ENCODE data around the gene TCERG1L. TPM values are rescaled to one million over a fixed set of nuclear protein-coding genes. Genes with fewer than 3 reads are reported as not detected.
"Not testable (repeated sequence)": the region's sequence is repeated elsewhere in the genome, so short reads cannot be mapped to it uniquely, and the experiment has no call there.

The TCERG1L gene
- total RNA-seq, 1 experiment from 2014 or later: not detected

DNA sequence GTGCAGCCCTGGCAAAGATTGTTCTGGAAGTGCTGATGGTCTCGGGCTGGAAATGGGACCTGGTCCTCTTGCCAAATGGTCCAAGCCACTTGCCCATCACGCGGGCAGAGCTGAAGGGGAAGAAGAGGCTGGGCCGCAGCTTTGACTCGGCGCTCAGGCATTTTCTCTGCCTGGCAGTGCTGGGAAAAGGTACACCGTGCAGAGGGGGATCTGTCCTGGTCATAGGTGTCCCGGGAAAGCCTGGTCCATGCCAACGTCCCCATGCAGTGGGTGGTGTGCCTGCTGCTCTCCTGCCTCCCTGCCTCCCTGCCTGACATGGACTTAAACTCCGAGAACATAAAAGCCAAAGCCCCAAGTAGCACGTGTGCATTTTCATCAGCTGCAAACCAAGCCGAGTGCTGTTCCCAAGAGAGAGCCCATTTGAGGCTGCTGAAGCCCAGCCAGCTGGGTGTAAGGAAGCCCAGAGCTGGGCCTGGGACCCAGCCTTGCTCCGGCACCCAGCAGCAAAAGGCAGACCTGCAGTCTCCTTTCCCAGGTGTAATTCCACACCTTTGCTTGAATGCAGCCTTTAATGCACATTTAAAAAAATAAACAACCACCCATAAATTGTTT, 72.7 kb downstream of the TCERG1L start:
- H3K4me1 ChIP-seq (replicated peaks; ENCODE audit: insufficient read depth): no peaks in the 10 kb centered on the region
- ChIA-PET POLR2A (ENCODE audit: unreplicated experiment) (no interaction called here), CTCF (no interaction called here)
- no peaks in the 10 kb centered on the region for H3K36me3 ChIP-seq (ENCODE audit: low read depth)
- no peaks in the 10 kb centered on the region for H3K9me3 ChIP-seq (ENCODE audit: insufficient read depth, low read depth)
- H3K4me3 ChIP-seq: no peak overlapping the region
- DNase-seq: no peak
- no peak overlapping the region for H3K27ac ChIP-seq
- no peak overlapping the region for H3K4me2 ChIP-seq
- BruUV-seq (replicated peaks): no TSS peak
- H3K27me3 ChIP-seq (ENCODE audit: insufficient read depth, low read depth): peaks cover 64% of the 10 kb centered on the region
- no peaks in the 10 kb centered on the region for H3K9me2 ChIP-seq (ENCODE audit: insufficient read depth)
- no peaks in the 10 kb centered on the region for H3F3A ChIP-seq (ENCODE audit: insufficient read depth, low read depth)
- intact Hi-C loops (cut with micrococcal nuclease; ENCODE audit: unreplicated experiment): no loop called here
- H4K20me1 ChIP-seq (ENCODE audit: insufficient read depth): no peaks in the 10 kb centered on the region
- H3K79me2 ChIP-seq (ENCODE audit: low read depth): no peaks in the 10 kb centered on the region
- TF ChIP-seq, protein P1, sequence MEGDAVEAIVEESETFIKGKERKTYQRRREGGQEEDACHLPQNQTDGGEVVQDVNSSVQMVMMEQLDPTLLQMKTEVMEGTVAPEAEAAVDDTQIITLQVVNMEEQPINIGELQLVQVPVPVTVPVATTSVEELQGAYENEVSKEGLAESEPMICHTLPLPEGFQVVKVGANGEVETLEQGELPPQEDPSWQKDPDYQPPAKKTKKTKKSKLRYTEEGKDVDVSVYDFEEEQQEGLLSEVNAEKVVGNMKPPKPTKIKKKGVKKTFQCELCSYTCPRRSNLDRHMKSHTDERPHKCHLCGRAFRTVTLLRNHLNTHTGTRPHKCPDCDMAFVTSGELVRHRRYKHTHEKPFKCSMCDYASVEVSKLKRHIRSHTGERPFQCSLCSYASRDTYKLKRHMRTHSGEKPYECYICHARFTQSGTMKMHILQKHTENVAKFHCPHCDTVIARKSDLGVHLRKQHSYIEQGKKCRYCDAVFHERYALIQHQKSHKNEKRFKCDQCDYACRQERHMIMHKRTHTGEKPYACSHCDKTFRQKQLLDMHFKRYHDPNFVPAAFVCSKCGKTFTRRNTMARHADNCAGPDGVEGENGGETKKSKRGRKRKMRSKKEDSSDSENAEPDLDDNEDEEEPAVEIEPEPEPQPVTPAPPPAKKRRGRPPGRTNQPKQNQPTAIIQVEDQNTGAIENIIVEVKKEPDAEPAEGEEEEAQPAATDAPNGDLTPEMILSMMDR (conservative IDR thresholded peaks at IDR 0.05): no peak
- TF ChIP-seq EZH2 (IDR thresholded peaks at IDR 0.05; ENCODE audit: low read depth): no peak
- no peak overlapping the region for H2AFZ ChIP-seq

DNA sequence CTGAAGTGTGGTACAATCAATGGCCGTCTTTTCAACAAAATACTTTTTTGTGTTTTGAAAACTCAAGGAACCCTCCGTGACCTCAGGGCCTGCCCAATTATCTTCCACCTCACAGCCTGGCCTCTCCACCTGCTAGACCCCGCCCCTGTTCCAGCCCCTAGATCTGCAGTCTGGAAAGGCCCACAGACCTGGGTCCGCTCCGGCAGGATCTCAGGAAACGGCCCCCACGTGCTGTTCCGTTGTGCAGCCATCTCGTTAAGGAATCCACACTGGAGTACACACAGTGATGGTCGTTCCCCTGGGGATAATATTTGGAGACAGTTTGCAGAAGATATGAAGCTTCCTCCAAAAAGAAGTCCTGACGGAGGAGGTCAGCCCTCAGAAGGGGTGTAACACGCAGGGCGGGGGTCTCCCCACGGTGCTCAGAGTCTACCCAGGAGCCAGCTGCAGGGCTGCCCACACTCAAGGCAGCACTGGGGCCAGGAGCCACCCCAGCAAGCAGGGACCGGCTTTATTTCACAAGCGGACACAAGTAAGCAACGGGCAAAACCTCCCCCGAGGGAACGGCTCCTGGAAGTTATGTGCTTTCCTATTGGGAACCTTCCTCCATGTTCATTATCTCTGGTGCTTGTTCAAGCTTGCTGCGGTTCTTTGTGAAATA, 73.4 kb downstream of the TCERG1L start:
- no peaks in the 10 kb centered on the region for H3K36me3 ChIP-seq (ENCODE audit: low read depth)
- TF ChIP-seq EZH2 (IDR thresholded peaks at IDR 0.05; ENCODE audit: low read depth): no peak
- TF ChIP-seq, protein P1 (conservative IDR thresholded peaks at IDR 0.05): no peak
- no peaks in the 10 kb centered on the region for H3F3A ChIP-seq (ENCODE audit: insufficient read depth, low read depth)
- no peak for DNase-seq
- H3K27me3 ChIP-seq (ENCODE audit: insufficient read depth, low read depth): peaks cover 64% of the 10 kb centered on the region
- no peak overlapping the region for H3K4me2 ChIP-seq
- H3K9me3 ChIP-seq (ENCODE audit: insufficient read depth, low read depth): no peaks in the 10 kb centered on the region
- CTCF ChIA-PET: no interaction called here
- no peaks in the 10 kb centered on the region for H3K4me1 ChIP-seq (replicated peaks; ENCODE audit: insufficient read depth)
- H3K9me2 ChIP-seq (ENCODE audit: insufficient read depth): no peaks in the 10 kb centered on the region
- H3K4me3 ChIP-seq: no peak overlapping the region
- no peak overlapping the region for H2AFZ ChIP-seq
- H4K20me1 ChIP-seq (ENCODE audit: insufficient read depth): no peaks in the 10 kb centered on the region
- no peak overlapping the region for H3K27ac ChIP-seq
- POLR2A ChIA-PET (ENCODE audit: unreplicated experiment): no interaction called here
- H3K79me2 ChIP-seq (ENCODE audit: low read depth): no peaks in the 10 kb centered on the region
- intact Hi-C loops (cut with micrococcal nuclease; ENCODE audit: unreplicated experiment): no loop called here
- no TSS peak for BruUV-seq (replicated peaks)

DNA sequence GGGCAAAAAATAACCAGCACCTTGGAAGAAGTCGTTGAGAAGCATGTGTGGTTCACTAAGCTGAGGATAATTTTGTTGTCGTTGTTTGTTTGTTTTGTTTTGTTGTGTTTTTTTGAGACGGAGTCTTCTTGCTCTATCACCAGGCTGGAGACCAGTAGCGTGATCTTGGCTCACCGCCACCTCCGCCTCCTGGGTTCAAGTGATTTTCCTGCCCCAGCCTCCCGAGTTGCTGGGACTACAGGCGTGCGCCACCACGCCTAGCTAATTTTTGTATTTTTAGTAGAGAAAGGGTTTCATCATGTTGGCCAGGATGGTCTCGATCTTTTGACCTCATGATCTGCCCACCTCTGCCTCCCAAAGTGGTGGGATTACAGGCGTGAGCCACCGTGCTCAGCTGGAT, 76.9 kb downstream of the TCERG1L start:
- H3K4me3 ChIP-seq; H3F3A ChIP-seq (ENCODE audit: insufficient read depth, low read depth); H3K79me2 ChIP-seq (ENCODE audit: low read depth); H3K4me1 ChIP-seq (replicated peaks; ENCODE audit: insufficient read depth); H4K20me1 ChIP-seq (ENCODE audit: insufficient read depth); H3K9me3 ChIP-seq (ENCODE audit: insufficient read depth, low read depth); H3K4me2 ChIP-seq; H3K27ac ChIP-seq; DNase-seq; H2AFZ ChIP-seq; intact Hi-C loops (cut with micrococcal nuclease; ENCODE audit: unreplicated experiment); H3K9me2 ChIP-seq (ENCODE audit: insufficient read depth); H3K36me3 ChIP-seq (ENCODE audit: low read depth); BruUV-seq (replicated peaks); POLR2A ChIA-PET (ENCODE audit: unreplicated experiment); CTCF ChIA-PET: not testable (repeated sequence)
- H3K27me3 ChIP-seq (ENCODE audit: insufficient read depth, low read depth): peaks cover 61% of the 10 kb centered on the region

Measured in PC-9 (cell line).